Duodenal mucosa (tissue), 2 donors: Measurements from ENCODE around the gene SCIN.

Experiments
- H3K27ac ChIP-seq: one replicate; pipeline ENCODE4 v1.7.0; 2013; ENCODE audit warnings: low read depth, low read length
- H3K27me3 ChIP-seq, 2 donors: one replicate each; pipeline ENCODE4 v1.7.0; 2013; ENCODE audit warnings: low read length in 2 of 2, control low read depth in 1 of 2; ENCODE audit not compliant: insufficient read depth in 2 of 2, control insufficient read depth in 1 of 2
- H3K36me3 ChIP-seq, 2 donors: one replicate each; pipeline ENCODE4 v1.7.0; 2013; ENCODE audit warnings: low read length in 2 of 2, control low read depth in 1 of 2; ENCODE audit not compliant: insufficient read depth in 2 of 2, control insufficient read depth in 1 of 2
- H3K4me1 ChIP-seq, 2 donors: one replicate each; pipeline ENCODE4 v1.7.0; 2013; ENCODE audit warnings: low read length in 2 of 2, control low read depth in 1 of 2; ENCODE audit not compliant: insufficient read depth in 2 of 2, control insufficient read depth in 1 of 2
- H3K4me3 ChIP-seq, 2 donors: one replicate each; pipeline ENCODE4 v1.7.0; 2013; ENCODE audit warnings: low read length in 2 of 2, low read depth in 1 of 2
- H3K9ac ChIP-seq, 2 donors: one replicate each; pipeline ENCODE4 v1.7.0; 2013; ENCODE audit warnings: low read length in 2 of 2, low read depth in 1 of 2
- H3K9me3 ChIP-seq, 2 donors: one replicate each; pipeline ENCODE4 v1.7.0; 2013; ENCODE audit warnings: low read length in 2 of 2, control low read depth in 1 of 2; ENCODE audit not compliant: control insufficient read depth in 1 of 2

The SCIN gene

GRCh38 chr7:12692035-12692434 is 121.5 kb downstream of the SCIN start:
- no peak overlapping the region for H3K9ac ChIP-seq
- H3K27me3 ChIP-seq, result no peaks in the 10 kb centered on the region
- H3K4me3 ChIP-seq, result no peak overlapping the region
- H3K27ac ChIP-seq, result no peak overlapping the region
- H3K36me3 ChIP-seq, result no peaks in the 10 kb centered on the region
- peaks cover 3 to 8% of the 10 kb centered on the region in 2 donors for H3K4me1 ChIP-seq
- H3K9me3 ChIP-seq, result no peaks in the 10 kb centered on the region

DNA sequence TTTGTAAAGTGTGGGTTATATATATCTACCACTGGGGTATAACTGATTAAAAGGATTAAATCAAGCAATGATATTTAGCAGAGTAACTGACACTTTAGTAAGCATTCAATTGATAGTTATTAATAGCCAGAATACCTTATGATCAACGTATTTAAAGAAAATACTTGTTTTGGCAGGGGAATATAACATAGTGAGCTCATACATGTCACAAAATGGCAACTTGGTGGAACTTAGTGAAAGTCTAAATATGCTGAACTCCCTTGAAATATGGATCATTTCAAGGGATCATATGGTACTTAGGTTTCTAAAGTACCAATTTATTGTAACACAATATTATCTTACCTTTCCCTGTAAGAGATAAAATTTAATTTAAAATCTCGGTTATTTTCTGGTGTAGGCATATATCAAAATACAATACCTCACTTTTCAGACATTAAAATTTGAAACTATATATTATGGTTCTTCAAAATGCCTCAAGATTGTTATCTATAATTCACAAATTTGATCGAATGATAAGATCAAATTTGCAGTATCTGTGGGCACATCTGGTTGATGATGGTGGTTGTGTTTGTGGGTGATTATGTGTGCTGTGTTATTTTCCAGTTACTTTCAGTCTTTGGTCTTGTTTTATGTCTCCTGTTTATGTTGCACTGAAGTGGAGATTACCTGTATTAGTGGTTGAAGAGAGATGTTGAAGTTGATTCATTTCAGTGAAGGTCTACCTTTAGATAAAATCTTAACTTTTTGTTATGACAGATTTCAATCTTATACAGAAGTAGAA is 122.1 kb downstream of the SCIN start:
- no peak overlapping the region for H3K4me3 ChIP-seq
- peaks cover 3 to 8% of the 10 kb centered on the region in 2 donors for H3K4me1 ChIP-seq
- H3K27me3 ChIP-seq, result no peaks in the 10 kb centered on the region
- no peaks in the 10 kb centered on the region for H3K9me3 ChIP-seq
- H3K9ac ChIP-seq, result no peak overlapping the region
- no peak overlapping the region for H3K27ac ChIP-seq
- no peaks in the 10 kb centered on the region for H3K36me3 ChIP-seq

- Histone ChIP-seq H3K4me3 (no peak overlapping the region), H3K36me3 (no peaks in the 10 kb centered on the region), H3K4me1 (peaks cover 3 to 8% of the 10 kb centered on the region in 2 donors), H3K27ac (no peak overlapping the region), H3K27me3 (no peaks in the 10 kb centered on the region), H3K9me3 (no peaks in the 10 kb centered on the region), H3K9ac (no peak overlapping the region)
These were observed 124.3 kb downstream of the SCIN start for GRCh38 chr7:12694817-12695216.

GRCh38 chr7:12695965-12696364 is 125.4 kb downstream of the SCIN start:
- H3K4me1 ChIP-seq, result peaks cover 3 to 8% of the 10 kb centered on the region in 2 donors
- no peak overlapping the region for H3K9ac ChIP-seq
- H3K36me3 ChIP-seq, result no peaks in the 10 kb centered on the region
- H3K27ac ChIP-seq, result no peak overlapping the region
- no peaks in the 10 kb centered on the region for H3K9me3 ChIP-seq
- H3K4me3 ChIP-seq, result no peak overlapping the region
- H3K27me3 ChIP-seq, result no peaks in the 10 kb centered on the region

- H3K36me3 ChIP-seq, result no peaks in the 10 kb centered on the region
- H3K4me3 ChIP-seq, result no peak overlapping the region
- no peaks in the 10 kb centered on the region for H3K27me3 ChIP-seq
- no peak overlapping the region for H3K27ac ChIP-seq
- H3K9ac ChIP-seq, result no peak overlapping the region
- no peaks in the 10 kb centered on the region for H3K9me3 ChIP-seq
- H3K4me1 ChIP-seq, result peaks cover 3 to 8% of the 10 kb centered on the region in 2 donors
These were observed 128.8 kb downstream of the SCIN start for GRCh38 chr7:12699299-12699698.

- Histone ChIP-seq H3K4me1 (no peaks in the 10 kb centered on the region), H3K4me3 (no peak overlapping the region), H3K27ac (no peak overlapping the region), H3K9ac (no peak overlapping the region), H3K36me3 (no peaks in the 10 kb centered on the region), H3K27me3 (no peaks in the 10 kb centered on the region), H3K9me3 (no peaks in the 10 kb centered on the region)
These were observed 130.9 kb downstream of the SCIN start for GRCh38 chr7:12701433-12701832.

DNA sequence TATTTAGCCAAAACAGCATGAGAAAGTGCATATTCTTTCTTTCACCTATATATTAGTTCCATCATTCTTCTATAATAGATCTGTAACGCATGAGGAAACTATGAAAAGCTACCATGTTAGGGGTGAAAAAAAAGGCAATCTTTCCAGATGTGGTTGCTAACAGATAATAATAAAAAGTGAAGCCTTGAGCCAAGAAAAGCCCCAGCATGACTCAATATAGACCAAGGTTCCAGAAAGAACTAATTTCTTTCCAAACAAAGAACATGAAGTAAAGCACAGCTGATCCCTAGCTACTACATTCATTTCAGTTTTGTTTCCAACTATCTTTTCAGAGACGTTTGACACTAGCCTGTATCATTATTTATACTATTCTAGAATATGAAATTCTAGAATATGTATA is 133.4 kb downstream of the SCIN start:
- Histone ChIP-seq H3K9me3 (no peaks in the 10 kb centered on the region), H3K9ac (no peak overlapping the region), H3K4me1 (no peaks in the 10 kb centered on the region), H3K27ac (no peak overlapping the region), H3K4me3 (no peak overlapping the region), H3K27me3 (no peaks in the 10 kb centered on the region), H3K36me3 (no peaks in the 10 kb centered on the region)

GRCh38 chr7:12705878-12706277 is 135.4 kb downstream of the SCIN start:
- Histone ChIP-seq H3K27ac (no peak overlapping the region), H3K9ac (no peak overlapping the region), H3K4me1 (peaks cover 0 to 4% of the 10 kb centered on the region in 2 donors), H3K36me3 (no peaks in the 10 kb centered on the region), H3K27me3 (no peaks in the 10 kb centered on the region), H3K4me3 (no peak overlapping the region), H3K9me3 (no peaks in the 10 kb centered on the region)

GRCh38 chr7:12706900-12707536 is 136.5 kb downstream of the SCIN start:
- Histone ChIP-seq H3K4me3 (no peak overlapping the region), H3K27ac (no peak overlapping the region), H3K36me3 (no peaks in the 10 kb centered on the region)

DNA sequence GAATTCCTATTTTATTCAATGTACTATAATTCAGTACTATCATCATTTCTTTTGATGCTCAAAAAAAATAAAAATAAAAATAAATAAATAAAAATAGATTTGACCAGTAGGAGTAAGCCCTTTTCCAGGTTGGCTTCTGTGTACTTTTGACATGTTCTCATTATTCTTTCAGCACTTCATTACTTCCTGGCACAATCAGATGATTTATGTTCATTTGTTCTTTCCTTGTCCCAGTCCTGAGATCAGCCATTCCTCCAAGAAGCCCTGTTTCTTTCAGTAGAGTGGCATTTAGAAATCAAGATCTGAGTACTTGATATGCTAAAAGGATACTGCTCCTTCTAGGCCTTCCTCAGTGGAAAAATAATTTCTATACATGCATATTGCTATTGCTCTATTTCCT is 137.8 kb downstream of the SCIN start:
- Histone ChIP-seq H3K27ac (no peak overlapping the region), H3K36me3 (no peaks in the 10 kb centered on the region), H3K4me3 (no peak overlapping the region), H3K9me3 (no peaks in the 10 kb centered on the region), H3K9ac (no peak overlapping the region), H3K27me3 (no peaks in the 10 kb centered on the region), H3K4me1 (peaks cover 0 to 4% of the 10 kb centered on the region in 2 donors)

More at GRCh38 chr7:12706900-12707536, 136.5 kb downstream of the SCIN start:
- H3K9me3 ChIP-seq, result no peaks in the 10 kb centered on the region
- H3K4me1 ChIP-seq, result peaks cover 0 to 4% of the 10 kb centered on the region in 2 donors
- H3K9ac ChIP-seq, result no peak overlapping the region
- no peaks in the 10 kb centered on the region for H3K27me3 ChIP-seq
